IMR-90 (cell line): Measurements from ENCODE around the gene GPC5. TPM values are rescaled to one million over a fixed set of nuclear protein-coding genes. Genes with fewer than 3 reads are reported as not detected.

Experiments used
- ATAC-seq: fragments of 200-7000 bp; cut with Tn5 transposase; 2 replicates; pipeline ENCODE4 v1.9.1; 2020; ENCODE audit warnings: low read depth, mild to moderate bottlenecking, moderate library complexity
- BruUV-seq: library from RNA; stranded (reverse); fragments of 400-500 nt; replicated peaks from 2 replicates; lab custom pipeline; 2021; lab: Mats Ljungman, UMichigan
- CTCF ChIA-PET: fragments of 300-600 bp; formaldehyde crosslinking; extraction: SDS; loops from one replicate; lab custom pipeline; 2021; ENCODE audit warnings: antibody characterized with exemption; lab: Yijun Ruan, JAX
- POLR2A ChIA-PET: fragments of 300-600 bp; sonication (Branson Sonifier 250); formaldehyde crosslinking; loops from one replicate; lab custom pipeline; 2022; ENCODE audit warnings: antibody characterized with exemption; ENCODE audit not compliant: unreplicated experiment; lab: Charles Lee
- DNase-seq: peaks from one replicate; pipeline ENCODE4 v3.0.0; 2013
- H2AFZ ChIP-seq: replicated peaks from 2 replicates; pipeline ENCODE3; 2013; ENCODE audit warnings: low read length, mild to moderate bottlenecking; ENCODE audit not compliant: poor library complexity
- H2AK5ac ChIP-seq: 2 replicates; pipeline ENCODE4 v1.6.1; 2013; ENCODE audit warnings: low read depth, low read length, inconsistent platforms
- H2AK9ac ChIP-seq: replicated peaks from 2 replicates; pipeline ENCODE3; 2013; ENCODE audit warnings: mild to moderate bottlenecking, low read depth, low read length, moderate library complexity; ENCODE audit not compliant: poor library complexity
- H2BK120ac ChIP-seq: 2 replicates; pipeline ENCODE4 v1.6.1; 2013; ENCODE audit warnings: low read depth, low read length, inconsistent platforms
- H2BK15ac ChIP-seq: 3 replicates; pipeline ENCODE4 v1.6.1; 2013; ENCODE audit warnings: low read depth, low read length, inconsistent platforms
- H2BK20ac ChIP-seq: 2 replicates; pipeline ENCODE4 v1.6.1; 2013; ENCODE audit warnings: low read depth, mild to moderate bottlenecking, inconsistent platforms, low read length, moderate library complexity
- H2BK5ac ChIP-seq: 2 replicates; pipeline ENCODE4 v1.6.1; 2013; ENCODE audit warnings: mild to moderate bottlenecking, low read depth, low read length, inconsistent platforms; ENCODE audit not compliant: poor library complexity, severe bottlenecking
- H3K14ac ChIP-seq: replicated peaks from 2 replicates; pipeline ENCODE4 v1.6.1; 2013; ENCODE audit warnings: low read depth, low read length, inconsistent platforms
- H3K18ac ChIP-seq: 2 replicates; pipeline ENCODE4 v1.6.1; 2013; ENCODE audit warnings: low read depth, low read length, control low read depth
- H3K23ac ChIP-seq: 2 replicates; pipeline ENCODE4 v1.6.1; 2013; ENCODE audit warnings: low read depth, low read length, inconsistent platforms
- H3K27ac ChIP-seq: 2 replicates; pipeline ENCODE4 v1.5.1; 2013; ENCODE audit warnings: mild to moderate bottlenecking, control low read depth, low read length; ENCODE audit not compliant: insufficient read depth
- H3K27me3 ChIP-seq: 2 replicates; pipeline ENCODE4 v1.6.1; 2013; ENCODE audit warnings: low read length; ENCODE audit not compliant: control insufficient read depth, insufficient read depth
- H3K36me3 ChIP-seq: 2 replicates; pipeline ENCODE4 v1.6.1; 2013; ENCODE audit warnings: low read length, mixed read lengths; ENCODE audit not compliant: control insufficient read depth, insufficient read depth
- H3K4ac ChIP-seq: 2 replicates; pipeline ENCODE4 v1.6.1; 2013; ENCODE audit warnings: low read depth, low read length, inconsistent platforms
- H3K4me1 ChIP-seq: 2 replicates; pipeline ENCODE4 v1.6.1; 2013; ENCODE audit warnings: low read length, mixed read lengths; ENCODE audit not compliant: control insufficient read depth, insufficient read depth
- H3K4me2 ChIP-seq: 2 replicates; pipeline ENCODE4 v1.6.1; 2013; ENCODE audit warnings: low read depth, mild to moderate bottlenecking, control low read depth, low read length, moderate library complexity
- H3K4me3 ChIP-seq: 2 replicates; pipeline ENCODE4 v1.5.1; 2013; ENCODE audit warnings: low read depth, mild to moderate bottlenecking, control low read depth, low read length, moderate library complexity; ENCODE audit not compliant: insufficient read depth
- H3K56ac ChIP-seq: 2 replicates; pipeline ENCODE4 v1.6.1; 2013; ENCODE audit warnings: low read length, inconsistent platforms; ENCODE audit not compliant: insufficient read depth; ENCODE audit errors: extremely low read depth
- H3K79me1 ChIP-seq, 2 experiments: 2 replicates each; pipeline ENCODE4 v1.6.1; 2013; ENCODE audit warnings: low read length in 2 of 2, inconsistent platforms in 1 of 2, low read depth in 1 of 2
- H3K9ac ChIP-seq: 2 replicates; pipeline ENCODE4 v1.6.1; 2013; ENCODE audit warnings: low read depth, low read length, control low read depth
- H3K9me1 ChIP-seq: 2 replicates; pipeline ENCODE4 v1.6.1; 2013; ENCODE audit warnings: low read length, inconsistent platforms; ENCODE audit not compliant: insufficient read depth
- H3K9me3 ChIP-seq: 2 replicates; pipeline ENCODE4 v1.6.1; 2013; ENCODE audit warnings: low read length; ENCODE audit not compliant: control insufficient read depth, insufficient read depth
- H4K20me1 ChIP-seq: 2 replicates; pipeline ENCODE4 v1.6.1; 2013; ENCODE audit warnings: low read length, inconsistent platforms; ENCODE audit not compliant: insufficient read depth
- H4K5ac ChIP-seq: 2 replicates; pipeline ENCODE4 v1.6.1; 2013; ENCODE audit warnings: mild to moderate bottlenecking, low read depth, low read length, control low read depth
- H4K8ac ChIP-seq, 2 experiments: 2 replicates each; pipeline ENCODE4 v1.6.1; 2013; ENCODE audit warnings: low read depth in 2 of 2, low read length in 2 of 2, control low read depth in 1 of 2, inconsistent platforms in 1 of 2
- H4K91ac ChIP-seq: 2 replicates; pipeline ENCODE4 v1.6.1; 2013; ENCODE audit warnings: low read depth, low read length, inconsistent platforms; ENCODE audit not compliant: insufficient read depth
- FOS ChIP-seq: fragments of 150-350 bp; IDR thresholded peaks from 2 replicates; pipeline ENCODE4 v1.6.1; 2016; ENCODE audit warnings: low read depth, low read length
- MAZ ChIP-seq: IDR thresholded peaks from 2 replicates; pipeline ENCODE4 v1.6.1; 2012; ENCODE audit warnings: low read depth, mild to moderate bottlenecking, low read length, improper control_type of control experiment, moderate library complexity, borderline replicate concordance
- dilution Hi-C: fragments of 300-500 bp; cut with HindIII; formaldehyde crosslinking; loops from one replicate; pipeline ENCODE4 v1.14.3; 2018; ENCODE audit warnings: low sequenced_read_pairs; ENCODE audit not compliant: unreplicated experiment
- in situ Hi-C: fragments of 300-500 bp; cut with MboI; formaldehyde crosslinking; loops from 3 replicates; pipeline ENCODE4 v1.14.3; 2019; ENCODE audit warnings: low sequenced_read_pairs, inconsistent platforms, mixed read lengths
- intact Hi-C: fragments of 100-400 bp; cut with micrococcal nuclease; formaldehyde crosslinking; loops from 2 replicates; pipeline ENCODE4 v1.10.0; 2022
- polyA plus RNA-seq, 3 experiments: library from polyadenylated mRNA; depleted of rRNA; stranded (reverse); fragments of >200 nt; gene quantifications; 2 replicates each; pipeline ENCODE4 v1.2.3, GENCODE V29; 2012; ENCODE audit warnings: low replicate concordance in 1 of 3
- total RNA-seq: library from RNA; depleted of rRNA; stranded (reverse); fragments of >200 nt; gene quantifications from 2 replicates; pipeline ENCODE4 v1.2.3, GENCODE V29; 2012

The GPC5 gene
- total and polyA plus RNA-seq, 2 of the 4 experiments (the other 2 are of a cell fraction), result 0.94 to 1.8 TPM

GRCh38 chr13:92028695-92029094, 630.3 kb downstream of the GPC5 start:
- Histone ChIP-seq H3K18ac (no peak overlapping the region), H2AK5ac (no peak overlapping the region), H3K27me3 (no peaks in the 10 kb centered on the region), H3K56ac (no peak overlapping the region), H3K14ac (no peak overlapping the region), H4K91ac (no peak overlapping the region), H3K4ac (no peak overlapping the region), H3K9me1 (no peaks in the 10 kb centered on the region), H4K5ac (no peak overlapping the region), H3K79me1 (no peaks in the 10 kb centered on the region), H2BK20ac (no peak overlapping the region), H4K8ac (no peak overlapping the region), H2AFZ (no peak overlapping the region), H2BK120ac (no peak overlapping the region), H3K9ac (no peak overlapping the region), H2AK9ac (no peak overlapping the region), H2BK15ac (no peak overlapping the region), H3K4me3 (no peak overlapping the region), H3K27ac (no peak overlapping the region), H3K23ac (no peak overlapping the region), H3K9me3 (no peaks in the 10 kb centered on the region; the same call in 1 of the 2 replicates), H4K20me1 (no peaks in the 10 kb centered on the region), H3K4me1 (no peaks in the 10 kb centered on the region), H2BK5ac (no peak overlapping the region), H3K36me3 (no peaks in the 10 kb centered on the region), H3K4me2 (no peak overlapping the region)
- BruUV-seq, result no TSS peak
- CTCF ChIA-PET, result no interaction called here
- in situ Hi-C loops, result no loop called here
- ATAC-seq (no peak), DNase-seq (no peak)
- TF ChIP-seq FOS (no peak), MAZ (no peak)
- intact Hi-C loops, result no loop called here
- POLR2A ChIA-PET, result no interaction called here
- dilution Hi-C loops, result no loop called here
